PC-3 (cell line): Measurements from ENCODE around the gene HOGA1. TPM values are rescaled to one million over a fixed set of nuclear protein-coding genes. Genes with fewer than 3 reads are reported as not detected.

Experiments used
- ATAC-seq: fragments of 200-7000 bp; cut with Tn5 transposase; 2 replicates; pipeline ENCODE4 v1.9.1; 2020; ENCODE audit warnings: mild to moderate bottlenecking, moderate library complexity
- BruUV-seq: library from RNA; stranded (reverse); fragments of 400-500 nt; replicated peaks from 2 replicates; lab custom pipeline; 2021; lab: Mats Ljungman, UMichigan
- CTCF ChIA-PET: fragments of 300-600 bp; sonication (Branson Sonifier 250); formaldehyde crosslinking; loops from one replicate; lab custom pipeline; 2022; ENCODE audit warnings: antibody characterized with exemption; lab: Charles Lee
- POLR2A ChIA-PET: fragments of 300-600 bp; sonication (Branson Sonifier 250); formaldehyde crosslinking; loops from one replicate; lab custom pipeline; 2022; ENCODE audit warnings: antibody characterized with exemption; ENCODE audit not compliant: unreplicated experiment; lab: Charles Lee
- DNase-seq: peaks from one replicate; pipeline ENCODE4 v3.0.0-alpha.2; 2015
- H2AFZ ChIP-seq: fragments of 300-600 bp; sonication (generic); 2 replicates; pipeline ENCODE4 v1.6.0; 2016; ENCODE audit warnings: antibody characterized with exemption, low read length
- H3F3A ChIP-seq: fragments of 300-600 bp; sonication (generic); one replicate; pipeline ENCODE4 v1.6.0; 2017; ENCODE audit warnings: antibody characterized with exemption, low read length, control low read depth, mild to moderate bottlenecking; ENCODE audit not compliant: unreplicated experiment
- H3K27ac ChIP-seq: fragments of 300-600 bp; sonication (generic); 2 replicates; pipeline ENCODE4 v1.5.1; 2016; ENCODE audit warnings: mild to moderate bottlenecking, low read length
- H3K27me3 ChIP-seq: fragments of 300-600 bp; sonication (generic); 2 replicates; pipeline ENCODE4 v1.6.1; 2016; ENCODE audit warnings: low read length, mixed read lengths
- H3K36me3 ChIP-seq: fragments of 300-600 bp; sonication (generic); 2 replicates; pipeline ENCODE4 v1.6.1; 2016; ENCODE audit warnings: low read depth, mixed run types, low read length, mixed read lengths
- H3K4me1 ChIP-seq: fragments of 300-600 bp; sonication (generic); 2 replicates; pipeline ENCODE4 v1.5.1; 2016; ENCODE audit warnings: low read length; ENCODE audit not compliant: insufficient read depth
- H3K4me2 ChIP-seq: fragments of 300-600 bp; sonication (generic); 2 replicates; pipeline ENCODE4 v1.6.0; 2016; ENCODE audit warnings: low read length
- H3K4me3 ChIP-seq: fragments of 300-600 bp; sonication (generic); 2 replicates; pipeline ENCODE4 v1.5.1; 2016; ENCODE audit warnings: mild to moderate bottlenecking, low read length, mixed read lengths
- H3K79me2 ChIP-seq: fragments of 300-600 bp; sonication (generic); 2 replicates; pipeline ENCODE4 v1.6.1; 2017; ENCODE audit warnings: low read length, mixed read lengths
- H3K9ac ChIP-seq: fragments of 300-600 bp; sonication (generic); 2 replicates; pipeline ENCODE4 v1.6.0; 2016; ENCODE audit warnings: mild to moderate bottlenecking, low read length
- H3K9me2 ChIP-seq: fragments of 300-600 bp; sonication (generic); replicated peaks from 2 replicates; pipeline ENCODE4 v1.6.1; 2016; ENCODE audit warnings: mixed run types, low read length, mixed read lengths
- H3K9me3 ChIP-seq: fragments of 300-600 bp; sonication (generic); 2 replicates; pipeline ENCODE4 v1.6.1; 2016; ENCODE audit warnings: low read length, mixed read lengths
- H4K20me1 ChIP-seq: fragments of 300-600 bp; sonication (generic); 2 replicates; pipeline ENCODE4 v1.6.1; 2016; ENCODE audit warnings: low read length, mixed read lengths
- CTCF ChIP-seq: fragments of 300-600 bp; sonication (generic); conservative IDR thresholded peaks from 2 replicates; pipeline ENCODE4 v1.5.1; 2017; ENCODE audit warnings: antibody characterized with exemption, low read depth, mild to moderate bottlenecking, low read length
- EZH2 ChIP-seq: fragments of 300-600 bp; sonication (generic); IDR thresholded peaks from one replicate; pipeline ENCODE4 v1.6.1; 2017; ENCODE audit warnings: antibody characterized with exemption, mild to moderate bottlenecking, low read length; ENCODE audit not compliant: unreplicated experiment
- EZH2phosphoT487 ChIP-seq: fragments of 300-600 bp; sonication (generic); IDR thresholded peaks from 2 replicates; pipeline ENCODE4 v1.6.1; 2018; ENCODE audit warnings: mild to moderate bottlenecking, antibody characterized with exemption, low read length, borderline replicate concordance
- intact Hi-C: fragments of 100-400 bp; cut with micrococcal nuclease; formaldehyde crosslinking; loops from 2 replicates; pipeline ENCODE4 v1.9.0; 2023
- total RNA-seq: library from RNA; depleted of rRNA; stranded (reverse); fragments of >200 nt; gene quantifications from 2 replicates; pipeline ENCODE4 v1.2.3, GENCODE V29; 2014

The HOGA1 gene
- total RNA-seq, 1 experiment from 2014 or later = 0.15 TPM

GRCh38 chr10:97628228-97628627 is 44.0 kb downstream of the HOGA1 start:
- no peak overlapping the region for H2AFZ ChIP-seq
- H3K79me2 ChIP-seq = peaks cover 23% of the 10 kb centered on the region
- DNase-seq = no peak
- no peak for ATAC-seq
- H3F3A ChIP-seq = no peaks in the 10 kb centered on the region
- H3K4me1 ChIP-seq = peaks cover 3% of the 10 kb centered on the region; the same call in 1 of the 2 replicates
- H4K20me1 ChIP-seq = no peaks in the 10 kb centered on the region
- H3K4me2 ChIP-seq = no peak overlapping the region
- TF ChIP-seq EZH2phosphoT487 (no peak), CTCF (no peak), EZH2 (no peak)
- no TSS peak for BruUV-seq
- intact Hi-C loops = no loop called here
- CTCF ChIA-PET = interaction anchor here (0.7 kb wide), 1 partner anchor 48 kb away, joined by 5 read pairs; no protein-coding TSS in a partner anchor
- no peaks in the 10 kb centered on the region for H3K27me3 ChIP-seq
- no peaks in the 10 kb centered on the region for H3K36me3 ChIP-seq
- no peak overlapping the region for H3K9ac ChIP-seq
- H3K4me3 ChIP-seq = no peak overlapping the region
- no peaks in the 10 kb centered on the region for H3K9me3 ChIP-seq
- POLR2A ChIA-PET = no interaction called here
- no peak overlapping the region for H3K27ac ChIP-seq
- H3K9me2 ChIP-seq = no peaks in the 10 kb centered on the region

DNA sequence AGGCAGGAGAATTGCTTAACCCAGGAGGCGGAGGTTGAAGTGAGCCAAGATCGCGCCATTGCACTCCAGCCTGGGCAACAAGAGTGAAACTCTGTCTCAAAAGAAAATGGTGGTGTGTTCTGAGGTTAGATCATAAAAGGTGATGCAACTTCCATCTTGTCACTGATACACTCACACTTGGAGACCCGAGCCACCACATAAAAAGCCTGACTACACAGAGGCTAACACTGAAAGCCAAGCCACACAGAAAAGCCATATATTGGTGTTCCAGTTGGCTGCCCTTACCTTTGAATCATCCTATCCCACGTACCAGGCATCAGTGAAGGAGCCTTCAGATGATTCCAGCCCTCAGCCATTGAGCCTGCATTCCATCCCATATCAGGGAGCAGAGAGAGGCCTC is 45.1 kb downstream of the HOGA1 start:
- ChIA-PET CTCF (no interaction called here), POLR2A (no interaction called here)
- no peaks in the 10 kb centered on the region for H3K9me3 ChIP-seq
- no TSS peak for BruUV-seq
- no peaks in the 10 kb centered on the region for H3K9me2 ChIP-seq
- no peak overlapping the region for H3K9ac ChIP-seq
- H3K27ac ChIP-seq = no peak overlapping the region
- no peaks in the 10 kb centered on the region for H4K20me1 ChIP-seq
- H3F3A ChIP-seq = no peaks in the 10 kb centered on the region
- H3K4me3 ChIP-seq = no peak overlapping the region
- TF ChIP-seq CTCF (no peak), EZH2phosphoT487 (no peak), EZH2 (no peak)
- no peaks in the 10 kb centered on the region for H3K27me3 ChIP-seq
- H3K36me3 ChIP-seq = no peaks in the 10 kb centered on the region
- peaks cover 3% of the 10 kb centered on the region; the same call in 1 of the 2 replicates for H3K4me1 ChIP-seq
- H2AFZ ChIP-seq = no peak overlapping the region
- ATAC-seq = no peak
- peaks cover 23% of the 10 kb centered on the region for H3K79me2 ChIP-seq
- DNase-seq = no peak
- intact Hi-C loops = no loop called here
- H3K4me2 ChIP-seq = no peak overlapping the region

- H3K4me2 ChIP-seq = no peak overlapping the region
- BruUV-seq = no TSS peak
- CTCF ChIA-PET = no interaction called here
Measured at GRCh38 chr10:97631098-97631497, 46.9 kb downstream of the HOGA1 start.

More at GRCh38 chr10:97631098-97631497, 46.9 kb downstream of the HOGA1 start:
- POLR2A ChIA-PET = no interaction called here
- Histone ChIP-seq H3K4me3 (no peak overlapping the region), H3K27ac (no peak overlapping the region), H3K79me2 (peaks cover 23% of the 10 kb centered on the region), H3K27me3 (no peaks in the 10 kb centered on the region), H2AFZ (no peak overlapping the region), H3K9me3 (no peaks in the 10 kb centered on the region), H3F3A (no peaks in the 10 kb centered on the region), H4K20me1 (no peaks in the 10 kb centered on the region), H3K9me2 (no peaks in the 10 kb centered on the region), H3K4me1 (peaks cover 3% of the 10 kb centered on the region; the same call in 1 of the 2 replicates), H3K36me3 (no peaks in the 10 kb centered on the region), H3K9ac (no peak overlapping the region)
- DNase-seq = no peak
- no peak for TF ChIP-seq CTCF
- TF ChIP-seq EZH2phosphoT487 = no peak
- no peak for TF ChIP-seq EZH2
- no peak for ATAC-seq
- intact Hi-C loops = no loop called here
